HG03342 (cell line): ENCODE results near the gene TYW1B.
A peak's percentile ranks its signal among the peaks of the same experiment; 100 is the strongest.
"Not testable (repeated sequence)": the region's sequence is repeated elsewhere in the genome, so short reads cannot be mapped to it uniquely, and the experiment has no call there.

Experiments used
- ATAC-seq: cut with Tn5 transposase; IDR thresholded peaks from one replicate; pipeline ENCODE4 v1.9.1; 2021; ENCODE audit warnings: mild to moderate bottlenecking, moderate library complexity; ENCODE audit not compliant: unreplicated experiment

Gene TYW1B

GRCh38 chr7:72580142-72580770 lies 247.7 kb downstream of the TYW1B start:
- not testable (repeated sequence) for ATAC-seq

GRCh38 chr7:72577107-72577506 lies 250.9 kb downstream of the TYW1B start:
- no peak for ATAC-seq

- ATAC-seq: not testable (repeated sequence)
Measured at GRCh38 chr7:72561988-72562387, 266.0 kb downstream of the TYW1B start.

GRCh38 chr7:72559546-72559945 lies 268.5 kb downstream of the TYW1B start:
- ATAC-seq: not testable (repeated sequence)

DNA sequence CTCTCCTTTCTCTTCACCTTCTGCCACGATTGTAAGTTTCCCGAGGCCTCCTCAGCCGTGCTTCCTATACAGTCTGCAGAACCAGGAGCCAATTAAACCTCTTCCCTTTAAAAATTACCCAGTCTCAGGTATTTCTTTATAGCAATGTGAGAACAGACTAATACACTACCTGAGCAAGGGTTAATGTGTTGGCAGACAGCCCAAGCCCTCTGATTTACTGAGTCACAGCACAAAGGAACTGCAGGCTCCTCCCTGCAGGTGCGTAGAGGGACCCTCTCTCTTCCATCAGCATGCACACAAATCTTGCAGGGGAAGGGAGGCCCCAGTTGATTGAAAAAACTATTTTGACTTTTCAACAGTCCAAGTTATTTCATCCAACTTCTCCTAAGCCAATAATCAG lies 271.3 kb downstream of the TYW1B start:
- ATAC-seq: not testable (repeated sequence)

GRCh38 chr7:72555238-72555637 lies 272.8 kb downstream of the TYW1B start:
- not testable (repeated sequence) for ATAC-seq

- not testable (repeated sequence) for ATAC-seq
Measured at GRCh38 chr7:72554401-72554800, 273.6 kb downstream of the TYW1B start.

GRCh38 chr7:72550454-72550853 lies 277.5 kb downstream of the TYW1B start:
- ATAC-seq: not testable (repeated sequence)

DNA sequence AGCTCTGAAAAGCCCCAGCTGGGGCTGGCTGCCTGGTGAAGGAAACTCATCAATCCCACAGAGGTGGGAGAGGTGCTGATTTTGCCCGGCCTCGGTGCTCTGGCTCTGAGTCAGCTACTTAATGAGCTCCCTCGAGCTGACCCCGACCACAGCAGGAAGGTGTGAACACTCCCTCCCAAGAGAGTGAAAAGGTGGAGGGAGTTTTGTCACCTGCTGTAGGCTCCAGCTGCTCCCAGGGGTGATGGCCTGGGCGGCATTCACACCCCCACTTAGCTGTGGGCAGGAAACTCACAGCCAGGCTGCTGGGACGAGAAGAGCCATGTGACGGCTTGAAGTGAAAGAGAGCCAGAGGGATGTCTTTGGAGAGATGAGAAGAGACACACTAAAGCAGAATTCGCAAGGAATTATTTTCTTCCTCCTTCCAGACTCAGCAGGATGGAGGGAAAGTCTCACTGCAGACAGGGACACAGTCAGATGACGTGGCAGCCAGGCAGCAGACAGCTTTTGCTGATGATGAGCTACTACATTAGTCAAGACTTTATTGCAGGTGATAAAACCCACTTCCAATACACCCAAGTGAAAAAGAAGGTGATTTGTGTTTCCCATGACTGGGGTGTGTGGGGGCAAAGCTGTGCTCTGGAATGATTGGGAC lies 281.3 kb downstream of the TYW1B start:
- peak; percentile 48 for ATAC-seq

- ATAC-seq: not testable (repeated sequence)
Measured at GRCh38 chr7:72544531-72544930, 283.5 kb downstream of the TYW1B start.

DNA sequence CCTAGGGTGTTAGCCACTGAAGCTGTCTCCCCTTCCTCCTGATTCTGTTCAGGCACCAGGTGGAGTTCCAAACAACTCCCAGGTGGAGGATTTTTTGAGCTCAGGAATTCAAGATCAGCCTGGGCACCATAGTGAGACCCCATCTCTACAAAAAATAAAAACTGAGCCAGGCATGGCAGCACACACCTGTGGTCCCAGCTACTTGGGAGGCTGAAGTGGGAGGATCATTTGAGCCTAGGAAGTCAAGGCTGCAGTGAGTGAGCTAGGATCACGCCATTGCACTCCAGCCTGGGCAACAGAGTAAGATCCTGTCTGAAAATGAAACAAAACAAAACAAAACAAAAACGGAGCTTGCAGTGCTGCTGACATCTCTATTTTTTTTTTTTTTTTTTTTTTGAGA lies 287.1 kb downstream of the TYW1B start:
- ATAC-seq: no peak

DNA sequence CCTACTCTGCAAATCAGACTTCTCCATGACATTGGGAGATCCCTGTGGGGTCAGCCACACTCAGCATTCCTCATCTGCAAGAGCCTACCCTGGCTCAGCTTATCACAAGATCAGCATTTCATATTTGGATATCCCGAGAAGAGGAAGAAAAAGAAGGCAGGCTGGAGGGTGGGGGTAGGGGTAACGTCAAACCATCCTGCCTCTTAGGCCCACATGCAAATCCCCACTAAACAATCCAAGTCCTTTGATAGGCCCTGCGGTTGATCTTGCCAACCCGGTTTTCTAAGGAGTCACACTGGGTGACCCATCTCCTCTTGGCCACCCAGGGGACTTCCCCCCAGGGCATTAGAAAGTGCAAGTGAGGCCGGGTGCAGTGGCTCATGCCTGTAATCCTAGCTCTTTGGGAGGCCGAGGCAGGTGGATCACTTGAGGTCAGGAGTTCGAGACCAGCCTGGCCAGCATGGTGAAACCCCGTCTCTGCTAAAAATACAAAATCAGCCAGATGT lies 287.8 kb downstream of the TYW1B start:
- no peak for ATAC-seq

DNA sequence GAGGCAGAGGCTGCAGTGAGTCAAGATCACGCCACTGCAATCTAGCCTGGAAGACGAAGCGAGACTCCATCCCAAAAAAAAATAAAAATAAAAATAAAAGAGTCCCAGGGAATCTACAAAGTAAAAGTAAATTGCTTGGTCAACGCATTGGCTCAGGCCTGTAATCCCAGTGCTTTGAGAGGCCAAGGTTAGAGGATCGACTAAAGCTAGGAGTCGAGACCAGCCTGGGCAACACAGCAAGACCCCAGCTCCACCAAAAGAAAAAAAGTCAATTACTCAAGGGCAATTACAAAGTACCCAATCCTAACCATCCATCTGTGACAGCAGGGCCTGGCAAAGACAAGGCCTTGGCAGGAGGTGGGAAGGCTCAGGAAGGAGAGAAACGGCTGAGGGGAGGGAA lies 288.3 kb downstream of the TYW1B start:
- no peak for ATAC-seq

GRCh38 chr7:72538856-72539255 lies 289.1 kb downstream of the TYW1B start:
- no peak for ATAC-seq

DNA sequence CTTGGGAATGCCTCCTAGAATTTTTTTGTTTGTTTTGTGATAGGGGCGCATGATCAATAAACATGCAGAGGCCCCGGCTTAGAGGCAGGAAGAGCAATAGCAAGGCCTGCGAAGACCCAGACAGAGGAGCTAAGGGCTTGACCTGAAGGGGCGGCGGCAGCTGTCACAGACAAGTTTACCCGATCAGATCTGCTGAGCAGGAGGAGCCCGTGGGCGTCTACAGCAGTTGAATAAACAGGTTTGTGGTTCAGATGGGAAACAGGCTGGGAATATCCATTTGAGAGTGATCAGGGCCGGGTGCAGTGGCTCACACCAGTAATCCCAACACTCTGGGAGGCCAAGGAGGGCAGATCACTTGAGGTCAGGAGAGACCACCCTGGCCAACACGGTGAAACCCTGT lies 289.9 kb downstream of the TYW1B start:
- ATAC-seq: no peak

DNA sequence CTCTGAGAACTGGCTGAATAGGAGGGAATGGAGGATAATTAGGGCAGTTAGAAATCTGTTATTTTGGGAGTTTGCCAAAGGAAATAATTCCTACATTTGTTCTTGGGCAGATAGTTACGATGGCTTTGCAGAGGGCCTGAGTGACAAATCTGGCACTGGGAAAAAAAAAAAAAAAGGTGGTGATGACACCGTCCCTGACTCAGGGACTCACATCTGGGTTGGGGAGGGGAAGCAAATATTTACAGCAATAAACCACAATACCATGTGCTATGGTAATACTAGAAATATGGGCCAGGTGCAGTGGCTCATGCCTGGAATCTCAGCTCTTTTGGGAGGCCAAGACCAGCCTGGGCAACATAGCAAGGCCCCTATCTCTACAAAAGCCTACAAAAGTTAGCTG lies 292.0 kb downstream of the TYW1B start:
- ATAC-seq: not testable (repeated sequence)

DNA sequence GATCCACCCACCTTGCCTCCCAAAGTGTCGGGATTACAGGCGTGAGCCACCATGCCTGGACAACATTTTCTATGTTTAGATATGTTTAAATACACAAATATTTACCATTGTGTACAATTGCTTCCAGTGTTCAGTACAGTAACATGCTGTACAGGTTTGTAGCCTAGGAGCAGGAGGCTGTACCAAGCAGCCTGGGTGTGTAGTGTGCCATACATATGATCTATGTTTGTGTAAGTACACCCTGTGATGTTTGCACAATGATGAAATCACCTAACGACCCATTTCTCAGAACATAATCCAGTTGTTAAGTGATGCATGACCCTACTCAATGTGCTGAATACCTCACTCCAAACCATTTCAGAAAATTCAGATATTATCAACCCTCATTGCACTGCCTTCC lies 297.0 kb downstream of the TYW1B start:
- not testable (repeated sequence) for ATAC-seq
